ENCODE results near the gene KLF11. TPM values are rescaled to one million over a fixed set of nuclear protein-coding genes. Genes with fewer than 3 reads are reported as not detected.

The KLF11 gene
- total and polyA plus RNA-seq, 9 of the 15 experiments (the other 6 are each of a cell fraction or from before 2014, with no cell fraction given), result 2.1 to 13.4 (median 6.5) TPM

DNA sequence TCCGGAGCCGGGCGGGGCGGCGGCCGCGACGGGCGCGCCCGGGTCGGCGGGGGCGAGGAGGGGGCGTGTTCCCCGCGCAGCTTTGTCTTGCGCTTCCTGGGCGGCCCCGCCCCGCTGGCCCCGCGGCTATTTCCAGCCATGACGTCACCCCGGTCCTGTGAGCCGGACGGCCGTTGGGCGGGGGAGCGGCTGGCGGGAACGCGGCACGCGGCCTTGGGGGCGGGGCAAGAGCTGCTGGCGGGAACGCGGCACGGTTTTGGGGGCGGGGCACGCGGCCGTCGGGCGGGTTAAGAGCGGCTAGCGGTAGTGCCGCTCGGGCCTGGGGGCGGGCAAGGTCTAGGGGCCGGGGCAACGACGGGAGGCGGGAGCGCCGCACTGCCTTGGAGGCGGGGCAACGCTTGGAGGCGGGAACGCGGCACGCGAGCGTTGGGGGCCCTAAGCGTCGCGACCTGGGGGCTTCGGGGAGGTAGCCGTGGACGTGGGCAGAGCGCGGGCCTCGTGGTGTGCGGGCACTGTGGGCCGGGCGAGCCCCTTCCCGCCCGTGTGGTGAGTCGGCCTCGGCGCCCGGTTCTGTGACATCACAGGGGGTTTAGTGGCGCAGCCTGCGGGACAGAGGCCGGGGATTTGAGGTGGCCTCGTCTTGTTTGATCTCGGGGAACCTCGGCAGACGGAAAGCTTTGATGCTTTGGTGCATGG lies 704 bp downstream of the KLF11 start (continued):
- TF ChIP-seq PTRF (tag; IDR thresholded peaks at IDR 0.05) (no peak), ZNF224 (CRISPR knock-in tag; IDR thresholded peaks at IDR 0.05) (0 out of 2 replicates have a peak, but pooled peaks have one; percentile 32), HDAC2 (IDR thresholded peaks at IDR 0.05) (peak; percentile 35; the same call in 1 of the 2 replicates), PTBP1 (IDR thresholded peaks at IDR 0.05; ENCODE audit: low read depth, low read length) (0 out of 2 replicates have a peak, but pooled peaks have one; percentile 51), EHMT2 (IDR thresholded peaks at IDR 0.05) (no peak), MTF1 (CRISPR knock-in tag; IDR thresholded peaks at IDR 0.05; ENCODE audit: borderline replicate concordance) (no peak), STAG1 (CRISPR knock-in tag; IDR thresholded peaks at IDR 0.05; ENCODE audit: borderline replicate concordance) (no peak), POLR2H (tag; IDR thresholded peaks at IDR 0.05; ENCODE audit: low read depth) (no peak), SOX6 (IDR thresholded peaks at IDR 0.05) (no peak), HDAC8 (tag; IDR thresholded peaks at IDR 0.05) (no peak), SMARCE1 (IDR thresholded peaks at IDR 0.05) (no peak), ZC3H4 (CRISPR knock-in tag; IDR thresholded peaks at IDR 0.05; ENCODE audit: borderline replicate concordance) (no peak), FOXA3 (CRISPR knock-in tag; conservative IDR thresholded peaks at IDR 0.05 in 1 of 2, IDR thresholded peaks at IDR 0.05 in 1 of 2) (peak in 1 of 2 experiments; percentile 71; a peak in 1 of 4 replicates), ZNF143 (CRISPR knock-in tag; IDR thresholded peaks at IDR 0.05) (no peak)
- TF ChIP-seq, protein P1, sequence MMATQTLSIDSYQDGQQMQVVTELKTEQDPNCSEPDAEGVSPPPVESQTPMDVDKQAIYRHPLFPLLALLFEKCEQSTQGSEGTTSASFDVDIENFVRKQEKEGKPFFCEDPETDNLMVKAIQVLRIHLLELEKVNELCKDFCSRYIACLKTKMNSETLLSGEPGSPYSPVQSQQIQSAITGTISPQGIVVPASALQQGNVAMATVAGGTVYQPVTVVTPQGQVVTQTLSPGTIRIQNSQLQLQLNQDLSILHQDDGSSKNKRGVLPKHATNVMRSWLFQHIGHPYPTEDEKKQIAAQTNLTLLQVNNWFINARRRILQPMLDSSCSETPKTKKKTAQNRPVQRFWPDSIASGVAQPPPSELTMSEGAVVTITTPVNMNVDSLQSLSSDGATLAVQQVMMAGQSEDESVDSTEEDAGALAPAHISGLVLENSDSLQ (IDR thresholded peaks at IDR 0.05), result peak; percentile 75
- TF ChIP-seq, protein P2, sequence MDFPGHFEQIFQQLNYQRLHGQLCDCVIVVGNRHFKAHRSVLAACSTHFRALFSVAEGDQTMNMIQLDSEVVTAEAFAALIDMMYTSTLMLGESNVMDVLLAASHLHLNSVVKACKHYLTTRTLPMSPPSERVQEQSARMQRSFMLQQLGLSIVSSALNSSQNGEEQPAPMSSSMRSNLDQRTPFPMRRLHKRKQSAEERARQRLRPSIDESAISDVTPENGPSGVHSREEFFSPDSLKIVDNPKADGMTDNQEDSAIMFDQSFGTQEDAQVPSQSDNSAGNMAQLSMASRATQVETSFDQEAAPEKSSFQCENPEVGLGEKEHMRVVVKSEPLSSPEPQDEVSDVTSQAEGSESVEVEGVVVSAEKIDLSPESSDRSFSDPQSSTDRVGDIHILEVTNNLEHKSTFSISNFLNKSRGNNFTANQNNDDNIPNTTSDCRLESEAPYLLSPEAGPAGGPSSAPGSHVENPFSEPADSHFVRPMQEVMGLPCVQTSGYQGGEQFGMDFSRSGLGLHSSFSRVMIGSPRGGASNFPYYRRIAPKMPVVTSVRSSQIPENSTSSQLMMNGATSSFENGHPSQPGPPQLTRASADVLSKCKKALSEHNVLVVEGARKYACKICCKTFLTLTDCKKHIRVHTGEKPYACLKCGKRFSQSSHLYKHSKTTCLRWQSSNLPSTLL (IDR thresholded peaks at IDR 0.05), result no peak
- TF ChIP-seq, protein P3, sequence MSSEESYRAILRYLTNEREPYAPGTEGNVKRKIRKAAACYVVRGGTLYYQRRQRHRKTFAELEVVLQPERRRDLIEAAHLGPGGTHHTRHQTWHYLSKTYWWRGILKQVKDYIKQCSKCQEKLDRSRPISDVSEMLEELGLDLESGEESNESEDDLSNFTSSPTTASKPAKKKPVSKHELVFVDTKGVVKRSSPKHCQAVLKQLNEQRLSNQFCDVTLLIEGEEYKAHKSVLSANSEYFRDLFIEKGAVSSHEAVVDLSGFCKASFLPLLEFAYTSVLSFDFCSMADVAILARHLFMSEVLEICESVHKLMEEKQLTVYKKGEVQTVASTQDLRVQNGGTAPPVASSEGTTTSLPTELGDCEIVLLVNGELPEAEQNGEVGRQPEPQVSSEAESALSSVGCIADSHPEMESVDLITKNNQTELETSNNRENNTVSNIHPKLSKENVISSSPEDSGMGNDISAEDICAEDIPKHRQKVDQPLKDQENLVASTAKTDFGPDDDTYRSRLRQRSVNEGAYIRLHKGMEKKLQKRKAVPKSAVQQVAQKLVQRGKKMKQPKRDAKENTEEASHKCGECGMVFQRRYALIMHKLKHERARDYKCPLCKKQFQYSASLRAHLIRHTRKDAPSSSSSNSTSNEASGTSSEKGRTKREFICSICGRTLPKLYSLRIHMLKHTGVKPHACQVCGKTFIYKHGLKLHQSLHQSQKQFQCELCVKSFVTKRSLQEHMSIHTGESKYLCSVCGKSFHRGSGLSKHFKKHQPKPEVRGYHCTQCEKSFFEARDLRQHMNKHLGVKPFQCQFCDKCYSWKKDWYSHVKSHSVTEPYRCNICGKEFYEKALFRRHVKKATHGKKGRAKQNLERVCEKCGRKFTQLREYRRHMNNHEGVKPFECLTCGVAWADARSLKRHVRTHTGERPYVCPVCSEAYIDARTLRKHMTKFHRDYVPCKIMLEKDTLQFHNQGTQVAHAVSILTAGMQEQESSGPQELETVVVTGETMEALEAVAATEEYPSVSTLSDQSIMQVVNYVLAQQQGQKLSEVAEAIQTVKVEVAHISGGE (CRISPR knock-in tag; IDR thresholded peaks at IDR 0.05), result peak in 1 of 3 experiments; percentile 73; a peak in 2 of 6 replicates
- TF ChIP-seq, protein P4, sequence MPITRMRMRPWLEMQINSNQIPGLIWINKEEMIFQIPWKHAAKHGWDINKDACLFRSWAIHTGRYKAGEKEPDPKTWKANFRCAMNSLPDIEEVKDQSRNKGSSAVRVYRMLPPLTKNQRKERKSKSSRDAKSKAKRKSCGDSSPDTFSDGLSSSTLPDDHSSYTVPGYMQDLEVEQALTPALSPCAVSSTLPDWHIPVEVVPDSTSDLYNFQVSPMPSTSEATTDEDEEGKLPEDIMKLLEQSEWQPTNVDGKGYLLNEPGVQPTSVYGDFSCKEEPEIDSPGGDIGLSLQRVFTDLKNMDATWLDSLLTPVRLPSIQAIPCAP (CRISPR knock-in tag; IDR thresholded peaks at IDR 0.05; ENCODE audit: borderline replicate concordance), result peak; percentile 76; the same call in 1 of the 2 replicates
